ENCODE measurements around the gene ATXN7L1.

The ATXN7L1 gene

DNA sequence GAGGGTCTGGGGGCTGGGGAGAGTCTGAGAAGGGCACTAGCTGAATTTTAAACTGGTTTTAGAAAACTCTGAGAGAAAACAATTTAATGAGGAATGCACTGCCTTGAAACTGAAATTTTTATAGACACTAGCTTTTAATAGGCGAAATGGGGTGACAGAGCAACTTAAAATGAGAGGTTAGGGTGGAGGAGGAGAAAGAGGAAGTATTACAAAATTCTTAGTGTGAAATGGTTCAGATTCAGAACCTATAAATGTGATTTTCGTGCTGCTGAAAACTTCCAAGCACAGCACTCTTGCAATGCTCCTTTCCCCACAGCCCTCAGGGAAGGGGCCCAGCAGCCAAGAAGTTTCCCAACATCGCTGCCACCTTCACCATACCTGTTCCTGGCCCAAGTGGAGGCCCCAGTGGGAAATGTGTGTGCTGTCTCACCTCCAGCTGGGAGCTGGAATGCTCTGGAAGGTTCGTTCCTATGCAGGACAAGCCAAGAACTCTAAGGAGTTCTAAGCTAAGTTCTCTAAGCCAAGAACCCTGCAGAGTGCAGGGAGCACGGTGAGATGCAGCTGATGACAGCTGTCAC is 60.0 kb downstream of the ATXN7L1 start:
- H3K4me1 ChIP-seq (ENCODE audit: control insufficient read depth, insufficient read depth, low read length): no peaks in the 10 kb centered on the region
- no peak overlapping the region for H3K9ac ChIP-seq (ENCODE audit: low read length)
- no peaks in the 10 kb centered on the region for H3K27me3 ChIP-seq (ENCODE audit: control insufficient read depth, insufficient read depth, low read length)
- H3K9me3 ChIP-seq (ENCODE audit: control insufficient read depth, low read length): no peaks in the 10 kb centered on the region
- H3K36me3 ChIP-seq (ENCODE audit: control insufficient read depth, insufficient read depth, low read length): no peaks in the 10 kb centered on the region
- no peak overlapping the region for H3K4me3 ChIP-seq (ENCODE audit: low read length)

GRCh38 chr7:105815576-105815975 is 60.8 kb downstream of the ATXN7L1 start:
- no peaks in the 10 kb centered on the region for H3K9me3 ChIP-seq (ENCODE audit: control insufficient read depth, low read length)
- H3K4me1 ChIP-seq (ENCODE audit: control insufficient read depth, insufficient read depth, low read length): no peaks in the 10 kb centered on the region
- H3K36me3 ChIP-seq (ENCODE audit: control insufficient read depth, insufficient read depth, low read length): no peaks in the 10 kb centered on the region
- H3K9ac ChIP-seq (ENCODE audit: low read length): no peak overlapping the region
- no peak overlapping the region for H3K4me3 ChIP-seq (ENCODE audit: low read length)
- H3K27me3 ChIP-seq (ENCODE audit: control insufficient read depth, insufficient read depth, low read length): no peaks in the 10 kb centered on the region

DNA sequence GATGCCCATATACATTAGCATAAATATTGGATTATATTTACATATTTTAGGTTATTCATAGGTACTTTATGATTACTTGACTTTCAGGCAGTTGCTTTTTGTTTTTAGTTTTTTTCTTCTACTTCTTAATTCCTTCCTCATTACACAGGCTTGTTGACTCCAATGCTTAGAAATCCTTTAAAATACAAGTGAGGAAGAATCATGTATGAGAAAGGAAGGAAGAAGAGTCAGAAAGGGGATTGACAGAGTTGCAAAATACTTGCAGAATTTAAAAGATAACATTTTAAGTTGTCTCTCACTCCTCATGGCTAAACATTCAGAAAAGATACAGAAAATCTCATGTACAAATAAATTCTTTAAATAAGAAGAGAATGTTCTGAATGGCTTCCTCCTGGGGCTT is 61.9 kb downstream of the ATXN7L1 start:
- no peaks in the 10 kb centered on the region for H3K27me3 ChIP-seq (ENCODE audit: control insufficient read depth, insufficient read depth, low read length)
- no peak overlapping the region for H3K9ac ChIP-seq (ENCODE audit: low read length)
- H3K9me3 ChIP-seq (ENCODE audit: control insufficient read depth, low read length): no peaks in the 10 kb centered on the region
- H3K4me1 ChIP-seq (ENCODE audit: control insufficient read depth, insufficient read depth, low read length): peaks cover 2% of the 10 kb centered on the region
- no peak overlapping the region for H3K4me3 ChIP-seq (ENCODE audit: low read length)
- H3K36me3 ChIP-seq (ENCODE audit: control insufficient read depth, insufficient read depth, low read length): no peaks in the 10 kb centered on the region

DNA sequence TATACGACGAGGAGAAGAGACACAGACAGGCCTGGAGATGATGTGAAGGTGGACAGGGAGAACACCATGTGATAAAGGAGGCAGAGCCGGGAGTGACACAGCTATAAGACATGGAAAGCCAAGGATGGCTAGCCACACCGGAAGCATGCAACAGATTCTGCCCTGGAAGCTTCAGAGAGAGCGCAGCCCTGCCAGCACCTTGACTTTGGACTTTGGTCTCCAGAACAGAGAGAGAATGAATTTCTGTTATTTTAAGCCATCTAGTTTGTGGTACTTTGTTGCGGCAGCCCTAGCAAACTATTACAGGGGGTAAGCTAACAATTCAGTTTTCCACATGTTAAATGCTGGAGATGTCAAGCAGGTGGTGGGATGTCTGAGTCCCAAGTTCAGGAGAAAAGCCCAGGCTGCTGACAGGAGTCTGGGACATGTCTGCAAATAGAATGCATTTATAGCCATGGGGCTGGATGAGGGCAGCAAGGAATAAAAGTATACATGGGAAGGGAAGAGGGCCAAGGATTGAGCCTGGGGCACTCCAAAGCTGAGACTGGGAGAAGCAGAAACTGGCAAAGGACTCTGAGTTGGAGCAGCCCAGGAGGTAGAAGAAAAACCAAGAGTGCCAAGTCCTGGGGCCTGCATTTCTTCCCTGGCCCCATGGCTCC is 65.1 kb downstream of the ATXN7L1 start:
- Histone ChIP-seq H3K27me3 (ENCODE audit: control insufficient read depth, insufficient read depth, low read length) (no peaks in the 10 kb centered on the region), H3K4me3 (ENCODE audit: low read length) (no peak overlapping the region), H3K36me3 (ENCODE audit: control insufficient read depth, insufficient read depth, low read length) (no peaks in the 10 kb centered on the region), H3K9me3 (ENCODE audit: control insufficient read depth, low read length) (no peaks in the 10 kb centered on the region), H3K9ac (ENCODE audit: low read length) (no peak overlapping the region), H3K4me1 (ENCODE audit: control insufficient read depth, insufficient read depth, low read length) (peaks cover 26% of the 10 kb centered on the region)

DNA sequence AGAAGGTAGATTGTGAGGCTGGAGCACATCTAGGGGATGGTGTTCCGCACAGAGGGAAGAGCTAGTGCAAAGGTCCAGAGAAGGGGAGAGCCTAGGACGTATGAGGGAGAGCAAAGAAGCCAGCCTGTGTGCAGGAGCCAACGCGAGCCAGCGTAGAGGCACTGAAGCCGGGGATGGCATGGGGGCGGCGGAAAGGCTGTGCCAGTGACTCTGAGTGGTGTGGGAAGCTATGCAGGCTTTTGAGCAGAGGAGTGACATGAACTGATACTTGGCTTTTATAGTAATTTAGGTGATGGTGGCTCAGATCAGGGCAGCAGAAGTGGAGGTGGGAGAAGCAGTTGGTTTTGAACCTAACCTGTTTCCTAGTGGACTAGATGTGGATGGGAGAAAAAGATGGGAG is 65.8 kb downstream of the ATXN7L1 start:
- no peak overlapping the region for H3K9ac ChIP-seq (ENCODE audit: low read length)
- H3K36me3 ChIP-seq (ENCODE audit: control insufficient read depth, insufficient read depth, low read length): no peaks in the 10 kb centered on the region
- no peaks in the 10 kb centered on the region for H3K9me3 ChIP-seq (ENCODE audit: control insufficient read depth, low read length)
- no peak overlapping the region for H3K4me3 ChIP-seq (ENCODE audit: low read length)
- H3K27me3 ChIP-seq (ENCODE audit: control insufficient read depth, insufficient read depth, low read length): no peaks in the 10 kb centered on the region
- peaks cover 29% of the 10 kb centered on the region for H3K4me1 ChIP-seq (ENCODE audit: control insufficient read depth, insufficient read depth, low read length)

- H3K27me3 ChIP-seq (ENCODE audit: control insufficient read depth, insufficient read depth, low read length): no peaks in the 10 kb centered on the region
- H3K9me3 ChIP-seq (ENCODE audit: control insufficient read depth, low read length): no peaks in the 10 kb centered on the region
- no peaks in the 10 kb centered on the region for H3K36me3 ChIP-seq (ENCODE audit: control insufficient read depth, insufficient read depth, low read length)
- peaks cover 29% of the 10 kb centered on the region for H3K4me1 ChIP-seq (ENCODE audit: control insufficient read depth, insufficient read depth, low read length)
- H3K4me3 ChIP-seq (ENCODE audit: low read length): no peak overlapping the region
- no peak overlapping the region for H3K9ac ChIP-seq (ENCODE audit: low read length)
Measured at GRCh38 chr7:105808703-105809590, 67.5 kb downstream of the ATXN7L1 start.

GRCh38 chr7:105808209-105808608 is 68.2 kb downstream of the ATXN7L1 start:
- no peaks in the 10 kb centered on the region for H3K27me3 ChIP-seq (ENCODE audit: control insufficient read depth, insufficient read depth, low read length)
- peaks cover 33% of the 10 kb centered on the region for H3K4me1 ChIP-seq (ENCODE audit: control insufficient read depth, insufficient read depth, low read length)
- no peak overlapping the region for H3K4me3 ChIP-seq (ENCODE audit: low read length)
- no peaks in the 10 kb centered on the region for H3K9me3 ChIP-seq (ENCODE audit: control insufficient read depth, low read length)
- H3K9ac ChIP-seq (ENCODE audit: low read length): no peak overlapping the region
- H3K36me3 ChIP-seq (ENCODE audit: control insufficient read depth, insufficient read depth, low read length): no peaks in the 10 kb centered on the region

DNA sequence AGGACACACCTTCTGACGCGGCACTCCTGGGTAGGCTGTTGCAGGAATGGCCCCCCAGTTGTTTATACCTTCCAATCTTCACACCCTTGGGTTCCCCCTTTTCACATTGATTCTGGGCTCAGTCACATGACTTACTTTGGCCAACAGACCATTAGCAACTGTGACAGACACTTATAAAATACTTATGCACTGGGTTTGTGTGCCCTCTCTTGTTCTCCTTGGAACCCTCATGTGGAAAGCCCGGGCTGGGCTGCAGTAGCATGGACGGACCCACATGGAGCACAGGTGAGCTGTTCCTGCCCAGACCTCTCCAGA is 69.0 kb downstream of the ATXN7L1 start:
- no peaks in the 10 kb centered on the region for H3K9me3 ChIP-seq (ENCODE audit: control insufficient read depth, low read length)
- H3K4me1 ChIP-seq (ENCODE audit: control insufficient read depth, insufficient read depth, low read length): peaks cover 39% of the 10 kb centered on the region
- H3K4me3 ChIP-seq (ENCODE audit: low read length): no peak overlapping the region
- H3K9ac ChIP-seq (ENCODE audit: low read length): no peak overlapping the region
- H3K27me3 ChIP-seq (ENCODE audit: control insufficient read depth, insufficient read depth, low read length): no peaks in the 10 kb centered on the region
- H3K36me3 ChIP-seq (ENCODE audit: control insufficient read depth, insufficient read depth, low read length): no peaks in the 10 kb centered on the region

GRCh38 chr7:105806592-105807447 is 69.6 kb downstream of the ATXN7L1 start:
- H3K36me3 ChIP-seq (ENCODE audit: control insufficient read depth, insufficient read depth, low read length): no peaks in the 10 kb centered on the region
- no peaks in the 10 kb centered on the region for H3K9me3 ChIP-seq (ENCODE audit: control insufficient read depth, low read length)
- H3K9ac ChIP-seq (ENCODE audit: low read length): no peak overlapping the region
- no peak overlapping the region for H3K4me3 ChIP-seq (ENCODE audit: low read length)
- H3K4me1 ChIP-seq (ENCODE audit: control insufficient read depth, insufficient read depth, low read length): peaks cover 39% of the 10 kb centered on the region
- H3K27me3 ChIP-seq (ENCODE audit: control insufficient read depth, insufficient read depth, low read length): no peaks in the 10 kb centered on the region

GRCh38 chr7:105805447-105806019 is 70.9 kb downstream of the ATXN7L1 start:
- Histone ChIP-seq H3K9me3 (ENCODE audit: control insufficient read depth, low read length) (no peaks in the 10 kb centered on the region), H3K27me3 (ENCODE audit: control insufficient read depth, insufficient read depth, low read length) (no peaks in the 10 kb centered on the region), H3K9ac (ENCODE audit: low read length) (no peak overlapping the region), H3K4me3 (ENCODE audit: low read length) (no peak overlapping the region), H3K4me1 (ENCODE audit: control insufficient read depth, insufficient read depth, low read length) (peaks cover 39% of the 10 kb centered on the region), H3K36me3 (ENCODE audit: control insufficient read depth, insufficient read depth, low read length) (no peaks in the 10 kb centered on the region)

GRCh38 chr7:105803429-105803736 is 73.0 kb downstream of the ATXN7L1 start:
- Histone ChIP-seq H3K4me3 (ENCODE audit: low read length) (no peak overlapping the region), H3K4me1 (ENCODE audit: control insufficient read depth, insufficient read depth, low read length) (peaks cover 29% of the 10 kb centered on the region), H3K9me3 (ENCODE audit: control insufficient read depth, low read length) (no peaks in the 10 kb centered on the region), H3K9ac (ENCODE audit: low read length) (no peak overlapping the region), H3K27me3 (ENCODE audit: control insufficient read depth, insufficient read depth, low read length) (no peaks in the 10 kb centered on the region), H3K36me3 (ENCODE audit: control insufficient read depth, insufficient read depth, low read length) (no peaks in the 10 kb centered on the region)
